HCT116 (cell line): ENCODE measurements around the gene GBP5. TPM values are rescaled to one million over a fixed set of nuclear protein-coding genes. Genes with fewer than 3 reads are reported as not detected.
"Not testable (repeated sequence)": the region's sequence is repeated elsewhere in the genome, so short reads cannot be mapped to it uniquely, and the experiment has no call there.

Source experiments
- ATAC-seq: fragments of 200-7000 bp; cut with Tn5 transposase; 2 replicates; pipeline ENCODE4 v1.9.1; 2020; ENCODE audit warnings: mild to moderate bottlenecking, moderate library complexity
- BruUV-seq: library from RNA; stranded (reverse); fragments of 400-500 nt; replicated peaks from 2 replicates; lab custom pipeline; 2021; lab: Mats Ljungman, UMichigan
- CTCF ChIA-PET: fragments of 300-600 bp; sonication (Branson Sonifier 250); formaldehyde crosslinking; loops from one replicate; lab custom pipeline; 2021; ENCODE audit warnings: antibody characterized with exemption; lab: Charles Lee
- POLR2A ChIA-PET: fragments of 300-600, 350-600 bp; sonication (Branson Sonifier 250); formaldehyde crosslinking; loops from one replicate; lab custom pipeline; 2021; ENCODE audit warnings: antibody characterized with exemption; lab: Charles Lee
- RAD21 ChIA-PET, 2 experiments: fragments of 300-600 bp; sonication (Branson Sonifier 250); formaldehyde crosslinking; loops; one replicate each; lab custom pipeline; 2023; ENCODE audit warnings: low total read pairs in 2 of 2; ENCODE audit not compliant: uncharacterized antibody in 2 of 2, unreplicated experiment in 2 of 2, low non-redundant PET in 1 of 2; lab: Charles Lee
- DNase-seq: peaks from one replicate; pipeline ENCODE4 v3.0.0-alpha.2; 2010; ENCODE audit warnings: low read depth, low spot score
- H2AFZ ChIP-seq: fragments of 200-600 bp; shearing (Covaris generic), sonication (generic); 2 replicates; pipeline ENCODE4 v1.6.1; 2017; ENCODE audit warnings: low read depth, mixed run types, mixed read lengths, antibody characterized with exemption, low read length; ENCODE audit not compliant: poor library complexity, severe bottlenecking
- H3K27ac ChIP-seq: 2 replicates; pipeline ENCODE4 v1.5.1; 2012; ENCODE audit warnings: low read depth, low read length
- H3K27me3 ChIP-seq: fragments of 200-600 bp; sonication (generic); 2 replicates; pipeline ENCODE4 v1.6.1; 2016; ENCODE audit warnings: mixed run types, low read length, mixed read lengths; ENCODE audit not compliant: insufficient read depth
- H3K36me3 ChIP-seq, 2 experiments: fragments of 200-500 bp in 1 of 2; fragments of 200-600 bp in 1 of 2; sonication (Bioruptor generic) in 1 of 2; sonication (generic) in 1 of 2; 2 replicates each; pipeline versions ENCODE4 v1.5.1 to v1.6.1; 2014 to 2016; ENCODE audit warnings: low read length in 2 of 2, inconsistent platforms in 1 of 2, mixed read lengths in 1 of 2, mixed run types in 1 of 2; ENCODE audit not compliant: insufficient read depth in 2 of 2, control insufficient read depth in 1 of 2
- H3K4me1 ChIP-seq, 2 experiments: fragments of 200-600 bp in 1 of 2; sonication (generic) in 1 of 2; 2 replicates each; pipeline versions ENCODE4 v1.5.1 to v1.6.1; 2012 to 2017; ENCODE audit warnings: low read length in 2 of 2, inconsistent platforms in 1 of 2, mild to moderate bottlenecking in 1 of 2, mixed read lengths in 1 of 2, mixed run types in 1 of 2, moderate library complexity in 1 of 2; ENCODE audit not compliant: insufficient read depth in 2 of 2, control insufficient read depth in 1 of 2
- H3K4me2 ChIP-seq: fragments of 200-600 bp; sonication (generic); 2 replicates; pipeline ENCODE4 v1.6.1; 2017; ENCODE audit warnings: mixed run types, low read length, mixed read lengths
- H3K4me3 ChIP-seq, 2 experiments: fragments of 200-600 bp in 1 of 2; sonication (generic) in 1 of 2; replicated peaks in 1 of 2; 2 replicates each; pipeline ENCODE4 v1.5.1; 2011 to 2016; ENCODE audit warnings: low read length in 2 of 2, control low read depth in 1 of 2, low read depth in 1 of 2, mild to moderate bottlenecking in 1 of 2, mixed read lengths in 1 of 2, mixed run types in 1 of 2
- H3K79me2 ChIP-seq: fragments of 200-600 bp; sonication (generic); 2 replicates; pipeline ENCODE4 v1.6.1; 2017; ENCODE audit warnings: mild to moderate bottlenecking, mixed run types, low read length, moderate library complexity, mixed read lengths; ENCODE audit not compliant: insufficient read depth
- H3K9ac ChIP-seq: fragments of 200-600 bp; sonication (generic); 2 replicates; pipeline ENCODE4 v1.6.1; 2016; ENCODE audit warnings: low read length, mixed read lengths
- H3K9me2 ChIP-seq: fragments of 200-600 bp; sonication (generic), shearing (Covaris generic); 2 replicates; pipeline ENCODE4 v1.6.1; 2017; ENCODE audit warnings: mixed run types, mild to moderate bottlenecking, moderate library complexity; ENCODE audit not compliant: insufficient read depth
- H3K9me3 ChIP-seq, 2 experiments: fragments of 200-500 bp in 1 of 2; fragments of 200-600 bp in 1 of 2; sonication (Bioruptor generic) in 1 of 2; sonication (generic) in 1 of 2; 2 replicates each; pipeline ENCODE4 v1.6.1; 2014 to 2017; ENCODE audit warnings: low read length in 2 of 2, mixed read lengths in 2 of 2, inconsistent platforms in 1 of 2, low read depth in 1 of 2, mild to moderate bottlenecking in 1 of 2, mixed run types in 1 of 2, moderate library complexity in 1 of 2; ENCODE audit not compliant: control insufficient read depth in 1 of 2, insufficient read depth in 1 of 2
- H4K20me1 ChIP-seq: fragments of 200-600 bp; sonication (generic), shearing (Covaris generic); 2 replicates; pipeline ENCODE4 v1.6.1; 2017; ENCODE audit warnings: mixed run types, mild to moderate bottlenecking, moderate library complexity; ENCODE audit not compliant: insufficient read depth
- ATF3 ChIP-seq: IDR thresholded peaks from 2 replicates; pipeline ENCODE4 v1.6.1; 2012
- CEBPB ChIP-seq: IDR thresholded peaks from 2 replicates; pipeline ENCODE4 v1.6.1; 2012; ENCODE audit warnings: low read depth
- EGR1 ChIP-seq: IDR thresholded peaks from 2 replicates; pipeline ENCODE4 v1.6.1; 2012; ENCODE audit warnings: low read depth
- ELF1 ChIP-seq: IDR thresholded peaks from 2 replicates; pipeline ENCODE4 v1.6.1; 2012; ENCODE audit warnings: low read depth, borderline replicate concordance
- FOSL1 ChIP-seq: IDR thresholded peaks from 2 replicates; pipeline ENCODE4 v1.6.1; 2012; ENCODE audit warnings: low read depth
- JUND ChIP-seq: IDR thresholded peaks from 2 replicates; pipeline ENCODE4 v1.6.1; 2012
- MAX ChIP-seq: IDR thresholded peaks from 2 replicates; pipeline ENCODE4 v1.6.1; 2012
- POLR2A ChIP-seq: IDR thresholded peaks from 2 replicates; pipeline ENCODE4 v1.7.0; 2011; ENCODE audit warnings: borderline replicate concordance; ENCODE audit not compliant: insufficient read depth, insufficient read length; ENCODE audit errors: extremely low read depth
- POLR2AphosphoS5 ChIP-seq: IDR thresholded peaks from 2 replicates; pipeline ENCODE4 v1.6.1; 2011; ENCODE audit warnings: mild to moderate bottlenecking, low read depth, low read length, moderate library complexity
- RAD21 ChIP-seq: IDR thresholded peaks from 2 replicates; pipeline ENCODE4 v1.6.1; 2012; ENCODE audit warnings: low read depth, mild to moderate bottlenecking
- REST ChIP-seq: IDR thresholded peaks from 2 replicates; pipeline ENCODE4 v1.6.1; 2012; ENCODE audit warnings: low read depth
- SP1 ChIP-seq: IDR thresholded peaks from 2 replicates; pipeline ENCODE4 v1.6.1; 2012; ENCODE audit warnings: low read depth
- SRF ChIP-seq: IDR thresholded peaks from 2 replicates; pipeline ENCODE4 v1.6.1; 2012; ENCODE audit warnings: low read depth
- ZFX ChIP-seq: fragments of 450-650 bp; IDR thresholded peaks from 2 replicates; pipeline ENCODE4 v1.6.1; 2017
- ZNF274 ChIP-seq: fragments of 200-500 bp; sonication (Bioruptor generic); IDR thresholded peaks from 2 replicates; pipeline ENCODE4 v1.6.1; 2014; ENCODE audit warnings: mild to moderate bottlenecking, low read depth, low read length, inconsistent platforms
- intact Hi-C: fragments of 100-400 bp; cut with micrococcal nuclease; formaldehyde crosslinking; loops from 2 replicates; pipeline ENCODE4 v1.10.0; 2022
- total RNA-seq: library from RNA; stranded (reverse); gene quantifications from one replicate; pipeline ENCODE4 v1.2.1, GENCODE V29; 2021; ENCODE audit not compliant: unreplicated experiment

The GBP5 gene
- total RNA-seq, 1 experiment from 2014 or later, result 0.17 TPM

GRCh38 chr1:89302697-89303332 is 30.2 kb upstream of the GBP5 start:
- CTCF ChIA-PET, result no interaction called here
- no peak for DNase-seq
- H3K9ac ChIP-seq, result no peak overlapping the region
- no peaks in the 10 kb centered on the region for H3K9me2 ChIP-seq
- no peaks in the 10 kb centered on the region for H3K4me1 ChIP-seq
- intact Hi-C loops, result no loop called here
- no peak overlapping the region for H3K27ac ChIP-seq
- RAD21 ChIA-PET, result no interaction called here
- H3K9me3 ChIP-seq, result no peaks in the 10 kb centered on the region
- no peak overlapping the region for H3K4me3 ChIP-seq
- H3K79me2 ChIP-seq, result no peaks in the 10 kb centered on the region
- TF ChIP-seq FOSL1 (no peak), CEBPB (no peak), MAX (no peak), RAD21 (no peak), SP1 (no peak), EGR1 (no peak), ELF1 (no peak), ATF3 (no peak), POLR2AphosphoS5 (no peak), JUND (no peak), SRF (no peak), REST (no peak), ZFX (no peak), ZNF274 (no peak), POLR2A (no peak)
- no peak overlapping the region for H2AFZ ChIP-seq
- BruUV-seq, result no TSS peak
- H4K20me1 ChIP-seq, result no peaks in the 10 kb centered on the region
- POLR2A ChIA-PET, result no interaction called here
- no peaks in the 10 kb centered on the region for H3K27me3 ChIP-seq
- no peak overlapping the region for H3K4me2 ChIP-seq
- no peaks in the 10 kb centered on the region for H3K36me3 ChIP-seq
- no peak for ATAC-seq

- CTCF ChIA-PET, result interaction anchor here (1.3 kb wide), 1 partner anchor 214 kb away, joined by 3 read pairs; no protein-coding TSS in a partner anchor
- POLR2A ChIA-PET, BruUV-seq: not testable (repeated sequence)
Measured at GRCh38 chr1:89299739-89300463, 27.2 kb upstream of the GBP5 start.

More at GRCh38 chr1:89299739-89300463, 27.2 kb upstream of the GBP5 start:
- H3K9me2 ChIP-seq, DNase-seq, H2AFZ ChIP-seq, H3K27ac ChIP-seq, ATAC-seq, H3K79me2 ChIP-seq, RAD21 ChIA-PET, H3K4me1 ChIP-seq, H3K9ac ChIP-seq, H4K20me1 ChIP-seq, H3K9me3 ChIP-seq, H3K36me3 ChIP-seq, H3K4me2 ChIP-seq, H3K27me3 ChIP-seq, intact Hi-C loops, H3K4me3 ChIP-seq: not testable (repeated sequence)
